ENCODE data around the gene PIP5K1B. TPM values are rescaled to one million over a fixed set of nuclear protein-coding genes. Genes with fewer than 3 reads are reported as not detected.

Gene PIP5K1B
- total RNA-seq, 1 experiment from 2014 or later = 10.3 TPM

- intact Hi-C loops (cut with micrococcal nuclease; ENCODE audit: unreplicated experiment) = no loop called here
- DNase-seq = no peak
- Mint-ChIP-seq H3K36me3 (ENCODE audit: insufficient read depth, unreplicated experiment) (no peaks in the 10 kb centered on the region), H3K4me1 (ENCODE audit: low read depth, unreplicated experiment) (no peaks in the 10 kb centered on the region), H3K4me3 (ENCODE audit: unreplicated experiment) (no peak overlapping the region), H3K27me3 (ENCODE audit: insufficient read depth, unreplicated experiment) (no peaks in the 10 kb centered on the region), H3K9me3 (ENCODE audit: unreplicated experiment) (no peaks in the 10 kb centered on the region), H3K27ac (ENCODE audit: unreplicated experiment) (no peak overlapping the region)
- CTCF ChIA-PET = no interaction called here
- no peaks in the 10 kb centered on the region for H3K9me3 ChIP-seq
- no TSS peak for BruUV-seq (replicated peaks)
- no peak overlapping the region for H3K4me3 ChIP-seq (ENCODE audit: low read depth, low read length)
- H3K27me3 ChIP-seq (replicated peaks; ENCODE audit: control insufficient read depth, insufficient read depth, low read length) = no peaks in the 10 kb centered on the region
- no peaks in the 10 kb centered on the region for H3K36me3 ChIP-seq (ENCODE audit: control insufficient read depth, insufficient read depth, low read length)
- no peaks in the 10 kb centered on the region for H3K4me1 ChIP-seq
- no peak for TF ChIP-seq CTCF (IDR thresholded peaks at IDR 0.05; ENCODE audit: insufficient read depth in 1 of 2, low read depth in 1 of 2, low read length in 1 of 2, severe bottlenecking in 1 of 2, unreplicated experiment in 1 of 2)
- POLR2A ChIA-PET = no interaction called here
Observed at GRCh38 chr9:69013382-69013727, 308.3 kb downstream of the PIP5K1B start.

GRCh38 chr9:69014013-69014412 is 309.0 kb downstream of the PIP5K1B start, which contains the start of gene PRKACG:
Gene PRKACG (minus strand): TSS chr9:69014113. CDS start chr9:69014092, 21 bp downstream.
- intact Hi-C loops (cut with micrococcal nuclease; ENCODE audit: unreplicated experiment) = no loop called here
- no peak for TF ChIP-seq CTCF (IDR thresholded peaks at IDR 0.05; ENCODE audit: insufficient read depth in 1 of 2, low read depth in 1 of 2, low read length in 1 of 2, severe bottlenecking in 1 of 2, unreplicated experiment in 1 of 2)
- no peaks in the 10 kb centered on the region for H3K9me3 Mint-ChIP-seq (ENCODE audit: unreplicated experiment)
- Histone ChIP-seq H3K36me3 (ENCODE audit: control insufficient read depth, insufficient read depth, low read length) (no peaks in the 10 kb centered on the region), H3K4me3 (ENCODE audit: low read depth, low read length) (no peak within 1 kb of the TSS), H3K9me3 (no peaks in the 10 kb centered on the region), H3K4me1 (no peaks in the 10 kb centered on the region), H3K27me3 (replicated peaks; ENCODE audit: control insufficient read depth, insufficient read depth, low read length) (no peaks in the 10 kb centered on the region)
- DNase-seq = no peak
- ChIA-PET POLR2A (no interaction called here), CTCF (no interaction called here)
- H3K27me3 Mint-ChIP-seq (ENCODE audit: insufficient read depth, unreplicated experiment) = no peaks in the 10 kb centered on the region
- H3K27ac Mint-ChIP-seq (ENCODE audit: unreplicated experiment) = no peak within 1 kb of the TSS
- H3K4me3 Mint-ChIP-seq (ENCODE audit: unreplicated experiment) = no peak within 1 kb of the TSS
- H3K4me1 Mint-ChIP-seq (ENCODE audit: low read depth, unreplicated experiment) = no peaks in the 10 kb centered on the region
- no peaks in the 10 kb centered on the region for H3K36me3 Mint-ChIP-seq (ENCODE audit: insufficient read depth, unreplicated experiment)
- no TSS peak for BruUV-seq (replicated peaks)

GRCh38 chr9:69016191-69017096 is 311.4 kb downstream of the PIP5K1B start:
- H3K27me3 Mint-ChIP-seq (ENCODE audit: insufficient read depth, unreplicated experiment) = no peaks in the 10 kb centered on the region
- POLR2A ChIA-PET = no interaction called here
- DNase-seq = no peak
- no peaks in the 10 kb centered on the region for H3K4me1 Mint-ChIP-seq (ENCODE audit: low read depth, unreplicated experiment)
- no peak overlapping the region for H3K27ac Mint-ChIP-seq (ENCODE audit: unreplicated experiment)
- BruUV-seq (replicated peaks) = no TSS peak
- intact Hi-C loops (cut with micrococcal nuclease; ENCODE audit: unreplicated experiment) = no loop called here
- H3K36me3 Mint-ChIP-seq (ENCODE audit: insufficient read depth, unreplicated experiment) = no peaks in the 10 kb centered on the region
- no peaks in the 10 kb centered on the region for H3K9me3 ChIP-seq
- no peaks in the 10 kb centered on the region for H3K36me3 ChIP-seq (ENCODE audit: control insufficient read depth, insufficient read depth, low read length)
- TF ChIP-seq CTCF (IDR thresholded peaks at IDR 0.05; ENCODE audit: insufficient read depth in 1 of 2, low read depth in 1 of 2, low read length in 1 of 2, severe bottlenecking in 1 of 2, unreplicated experiment in 1 of 2) = no peak
- no peak overlapping the region for H3K4me3 ChIP-seq (ENCODE audit: low read depth, low read length)
- CTCF ChIA-PET = no interaction called here
- no peaks in the 10 kb centered on the region for H3K27me3 ChIP-seq (replicated peaks; ENCODE audit: control insufficient read depth, insufficient read depth, low read length)
- no peaks in the 10 kb centered on the region for H3K4me1 ChIP-seq
- H3K4me3 Mint-ChIP-seq (ENCODE audit: unreplicated experiment) = no peak overlapping the region
- no peaks in the 10 kb centered on the region for H3K9me3 Mint-ChIP-seq (ENCODE audit: unreplicated experiment)

Measured in Caco-2 (cell line).